CD14-positive monocyte (primary cell): ENCODE results near the gene S100A16. TPM values are rescaled to one million over a fixed set of nuclear protein-coding genes. Genes with fewer than 3 reads are reported as not detected.
A peak's percentile ranks its signal among the peaks of the same experiment; 100 is the strongest.

Experiments
- DNase-seq, 3 donors: peaks; one replicate each; pipeline ENCODE4 v3.0.0-alpha.2; 2011 to 2022
- H2AFZ ChIP-seq: 2 replicates; pipeline ENCODE4 v1.6.0; 2012; ENCODE audit warnings: mild to moderate bottlenecking, low read depth, low read length, inconsistent platforms; ENCODE audit not compliant: insufficient read depth, poor library complexity, severe bottlenecking
- H3K27ac ChIP-seq, 2 donors: 1 replicate in 1 of 2; 2 replicates in 1 of 2; pipeline ENCODE4 v1.5.1; 2012 to 2013; ENCODE audit warnings: low read length in 2 of 2, control low read depth in 1 of 2, inconsistent platforms in 1 of 2, low read depth in 1 of 2, mild to moderate bottlenecking in 1 of 2
- H3K27me3 ChIP-seq, 2 donors: one replicate each; pipeline versions ENCODE4 v1.6.0 to v1.6.1; 2011 to 2013; ENCODE audit warnings: low read length in 2 of 2; ENCODE audit not compliant: control insufficient read depth in 2 of 2, insufficient read depth in 2 of 2
- H3K36me3 ChIP-seq, 2 donors: replicated peaks in 1 of 2; 1 replicate in 1 of 2; 2 replicates in 1 of 2; pipeline versions ENCODE4 v1.5.1 to v1.6.1; 2012 to 2013; ENCODE audit warnings: low read length in 2 of 2, control low read depth in 1 of 2, inconsistent platforms in 1 of 2, mild to moderate bottlenecking in 1 of 2; ENCODE audit not compliant: insufficient read depth in 2 of 2, control insufficient read depth in 1 of 2
- H3K4me1 ChIP-seq, 2 donors: 1 replicate in 1 of 2; 2 replicates in 1 of 2; pipeline versions ENCODE4 v1.5.1 to v1.6.1; 2012 to 2013; ENCODE audit warnings: low read length in 2 of 2, control low read depth in 1 of 2, inconsistent platforms in 1 of 2, mild to moderate bottlenecking in 1 of 2, moderate library complexity in 1 of 2; ENCODE audit not compliant: insufficient read depth in 2 of 2, control insufficient read depth in 1 of 2
- H3K4me2 ChIP-seq: replicated peaks from 2 replicates; pipeline ENCODE3; 2012; ENCODE audit warnings: low read length, moderate library complexity, mild to moderate bottlenecking; ENCODE audit not compliant: poor library complexity, severe bottlenecking; ENCODE audit errors: extremely low read depth
- H3K4me3 ChIP-seq, 3 experiments: fragments of 200-600 bp in 1 of 3; sonication (generic) in 1 of 3; replicated peaks in 1 of 3; 1 replicate in 2 of 3; 2 replicates in 1 of 3; pipeline ENCODE4 v1.5.1; 2011 to 2013; ENCODE audit warnings: low read length in 3 of 3, mild to moderate bottlenecking in 3 of 3, control low read depth in 2 of 3, low read depth in 2 of 3, inconsistent platforms in 1 of 3, moderate library complexity in 1 of 3
- H3K79me2 ChIP-seq: 2 replicates; pipeline ENCODE4 v1.6.0; 2012; ENCODE audit warnings: mild to moderate bottlenecking, control low read depth, inconsistent platforms, low read length, moderate library complexity; ENCODE audit not compliant: insufficient read depth
- H3K9ac ChIP-seq: 2 replicates; pipeline ENCODE4 v1.6.0; 2017; ENCODE audit warnings: low read length, mild to moderate bottlenecking; ENCODE audit not compliant: insufficient read depth, poor library complexity, severe bottlenecking
- H3K9me3 ChIP-seq, 2 donors: replicated peaks in 1 of 2; 1 replicate in 1 of 2; 2 replicates in 1 of 2; pipeline versions ENCODE4 v1.5.1 to v1.6.1; 2012 to 2013; ENCODE audit warnings: low read length in 2 of 2, control low read depth in 1 of 2; ENCODE audit not compliant: control insufficient read depth in 1 of 2, insufficient read depth in 1 of 2
- H4K20me1 ChIP-seq: 2 replicates; pipeline ENCODE4 v1.6.0; 2012; ENCODE audit warnings: mild to moderate bottlenecking, low read length, control low read depth, moderate library complexity; ENCODE audit not compliant: insufficient read depth
- H3K27ac Mint-ChIP-seq, 7 donors: one replicate each; pipeline ENCODE4 v1.8.0; 2020; ENCODE audit warnings: mild to moderate bottlenecking in 7 of 7, mixed read lengths in 7 of 7, moderate library complexity in 6 of 7, inconsistent platforms in 2 of 7
- H3K27me3 Mint-ChIP-seq, 3 donors: one replicate each; pipeline ENCODE4 v1.8.0; 2021 to 2022; ENCODE audit warnings: low read depth in 3 of 3, mild to moderate bottlenecking in 3 of 3, mixed read lengths in 3 of 3, moderate library complexity in 3 of 3, inconsistent platforms in 1 of 3
- H3K36me3 Mint-ChIP-seq, 2 donors: one replicate each; pipeline ENCODE4 v1.8.0; 2020; ENCODE audit warnings: mixed read lengths in 2 of 2, inconsistent platforms in 1 of 2, mild to moderate bottlenecking in 1 of 2
- H3K4me1 Mint-ChIP-seq: one replicate; pipeline ENCODE4 v1.8.0; 2020; ENCODE audit warnings: mild to moderate bottlenecking, mixed read lengths
- H3K4me3 Mint-ChIP-seq, 2 donors: one replicate each; pipeline ENCODE4 v1.8.0; 2020; ENCODE audit warnings: mild to moderate bottlenecking in 2 of 2, mixed read lengths in 2 of 2, moderate library complexity in 1 of 2
- H3K9me3 Mint-ChIP-seq, 7 donors: one replicate each; pipeline ENCODE4 v1.8.0; 2020 to 2022; ENCODE audit warnings: mixed read lengths in 7 of 7, mild to moderate bottlenecking in 6 of 7, moderate library complexity in 6 of 7, inconsistent platforms in 2 of 7
- CTCF ChIP-seq: fragments of 200-600 bp; IDR thresholded peaks from one replicate; pipeline ENCODE4 v1.8.0; 2022; ENCODE audit warnings: antibody characterized with exemption, mild to moderate bottlenecking
- WGBS: methylation state at CpG from one replicate; pipeline ENCODE4 v1.1.5; 2013; ENCODE audit warnings: missing lambda C conversion rate; ENCODE audit not compliant: insufficient coverage; 5-methylcytosine and 5-hydroxymethylcytosine counted together
- intact Hi-C, 2 donors: fragments of 100-400 bp; cut with micrococcal nuclease; formaldehyde crosslinking; loops; one replicate each; pipeline versions ENCODE4 v1.15.0 to v1.15.1; 2023
- polyA plus RNA-seq, 3 donors: library from polyadenylated mRNA; depleted of rRNA in 1 of 3; unstranded in 2 of 3; stranded (reverse) in 1 of 3; fragments of 300-500 nt in 2 of 3; fragments of >200 nt in 1 of 3; fragmentation: Illumina TruSeq in 2 of 3; gene quantifications; 1 replicate in 2 of 3; 2 replicates in 1 of 3; pipeline ENCODE4 v1.2.3, GENCODE V29; 2012 to 2021

The S100A16 gene
- polyA plus RNA-seq, 3 donors = not detected

GRCh38 chr1:153597206-153597605 lies 15.7 kb downstream of the S100A16 start:
- Histone ChIP-seq H3K9ac (no peak overlapping the region), H3K27me3 (no peaks in the 10 kb centered on the region), H3K4me3 (no peak overlapping the region), H3K4me2 (no peak overlapping the region), H3K4me1 (peaks cover 24 to 39% of the 10 kb centered on the region in 2 donors), H4K20me1 (no peaks in the 10 kb centered on the region), H3K79me2 (no peaks in the 10 kb centered on the region), H3K27ac (no peak overlapping the region), H2AFZ (no peak overlapping the region), H3K9me3 (no peaks in the 10 kb centered on the region), H3K36me3 (no peaks in the 10 kb centered on the region)
- peaks cover 47% of the 10 kb centered on the region for H3K4me1 Mint-ChIP-seq
- DNase-seq = peak; percentile 49 to 81 (median 66)
- no peaks in the 10 kb centered on the region for H3K9me3 Mint-ChIP-seq
- no peaks in the 10 kb centered on the region for H3K36me3 Mint-ChIP-seq
- intact Hi-C loops = loop anchor here in 1 of 2 donors (5.0 kb wide), 1 partner anchor 35 kb away; the partner anchor contains the start of gene CHTOP
- H3K27me3 Mint-ChIP-seq = peaks cover 2 to 3% (median 2%) of the 10 kb centered on the region in 3 donors
- TF ChIP-seq CTCF = no peak
- H3K4me3 Mint-ChIP-seq = no peak overlapping the region
- H3K27ac Mint-ChIP-seq = peak overlapping the region in 5 of 7 donors; percentile 2 to 85 (median 77)
- WGBS = 76% methylated on average over 3 of the region's 6 CpGs

- Histone ChIP-seq H3K36me3 (no peaks in the 10 kb centered on the region), H3K4me3 (no peak overlapping the region), H3K4me2 (no peak overlapping the region), H3K4me1 (peaks cover 0 to 4% of the 10 kb centered on the region in 2 donors), H3K9me3 (no peaks in the 10 kb centered on the region), H3K9ac (no peak overlapping the region), H3K27me3 (no peaks in the 10 kb centered on the region), H4K20me1 (no peaks in the 10 kb centered on the region), H3K27ac (no peak overlapping the region), H2AFZ (no peak overlapping the region), H3K79me2 (no peaks in the 10 kb centered on the region)
- no peak overlapping the region for H3K27ac Mint-ChIP-seq
- no peak for TF ChIP-seq CTCF
- no peak overlapping the region for H3K4me3 Mint-ChIP-seq
- DNase-seq = no peak
- peaks cover 0 to 1% (median 0%) of the 10 kb centered on the region in 7 donors for H3K9me3 Mint-ChIP-seq
- peaks cover 0 to 13% (median 5%) of the 10 kb centered on the region in 3 donors for H3K27me3 Mint-ChIP-seq
- intact Hi-C loops = no loop called here
- H3K4me1 Mint-ChIP-seq = peaks cover 15% of the 10 kb centered on the region
- no CpG with 5 or more reads among the region's 4 CpGs for WGBS
- H3K36me3 Mint-ChIP-seq = no peaks in the 10 kb centered on the region
Measured at GRCh38 chr1:153592748-153593147, 20.2 kb downstream of the S100A16 start.
